HEK293T (cell line): ENCODE data around the gene FJX1.
"Not testable (repeated sequence)": the region's sequence is repeated elsewhere in the genome, so short reads cannot be mapped to it uniquely, and the experiment has no call there.

Source experiments
- CTCF ChIA-PET: fragments of 350-600 bp; formaldehyde crosslinking; extraction: SDS; loops from one replicate; lab custom pipeline; 2021; ENCODE audit warnings: antibody characterized with exemption, inconsistent platforms; lab: Yijun Ruan, JAX
- POLR2A ChIA-PET: fragments of 350-600 bp; formaldehyde crosslinking; extraction: SDS; loops from one replicate; lab custom pipeline; 2020; ENCODE audit warnings: antibody characterized with exemption, inconsistent platforms; lab: Yijun Ruan, JAX
- DNase-seq: peaks from one replicate; pipeline ENCODE4 v3.0.0; 2012; ENCODE audit warnings: mixed read lengths; ENCODE audit errors: extremely low spot score
- ARNT ChIP-seq: fragments of 450-650 bp; IDR thresholded peaks from 2 replicates; pipeline ENCODE4 v1.6.1; 2017; ENCODE audit warnings: mild to moderate bottlenecking
- BHLHE40 ChIP-seq: fragments of 450-650 bp; IDR thresholded peaks from 2 replicates; pipeline ENCODE4 v1.6.1; 2016; ENCODE audit warnings: mild to moderate bottlenecking, moderate library complexity, borderline replicate concordance
- CTBP1 ChIP-seq: fragments of 450-650 bp; IDR thresholded peaks from 2 replicates; pipeline ENCODE4 v1.6.1; 2016; ENCODE audit warnings: borderline replicate concordance
- ELF4 ChIP-seq: fragments of 450-650 bp; IDR thresholded peaks from 2 replicates; pipeline ENCODE4 v1.6.1; 2017; ENCODE audit warnings: antibody characterized with exemption
- FOXA1 ChIP-seq: fragments of 450-650 bp; IDR thresholded peaks from 2 replicates; pipeline ENCODE4 v1.6.1; 2016; ENCODE audit warnings: mild to moderate bottlenecking
- FOXK2 ChIP-seq: fragments of 450-650 bp; IDR thresholded peaks from 2 replicates; pipeline ENCODE4 v1.6.1; 2016; ENCODE audit warnings: mild to moderate bottlenecking
- FOXM1 ChIP-seq: fragments of 450-650 bp; IDR thresholded peaks from 2 replicates; pipeline ENCODE4 v1.6.1; 2017; ENCODE audit warnings: mild to moderate bottlenecking, borderline replicate concordance
- HDGF ChIP-seq: fragments of 450-650 bp; IDR thresholded peaks from 2 replicates; pipeline ENCODE4 v1.6.1; 2017; ENCODE audit warnings: antibody characterized with exemption, borderline replicate concordance
- L3MBTL2 ChIP-seq: fragments of 450-650 bp; conservative IDR thresholded peaks from 2 replicates; pipeline ENCODE4 v1.6.1; 2016; ENCODE audit warnings: mild to moderate bottlenecking
- LEF1 ChIP-seq: fragments of 450-650 bp; IDR thresholded peaks from 2 replicates; pipeline ENCODE4 v1.6.1; 2017; ENCODE audit warnings: mild to moderate bottlenecking, borderline replicate concordance
- NFRKB ChIP-seq: fragments of 450-650 bp; IDR thresholded peaks from 2 replicates; pipeline ENCODE4 v1.6.1; 2016; ENCODE audit warnings: mild to moderate bottlenecking, moderate library complexity
- PKNOX1 ChIP-seq: fragments of 450-650 bp; IDR thresholded peaks from 2 replicates; pipeline ENCODE4 v1.6.1; 2016
- SP1 ChIP-seq: fragments of 450-650 bp; IDR thresholded peaks from 2 replicates; pipeline ENCODE4 v1.6.1; 2017
- SUZ12 ChIP-seq: fragments of 450-650 bp; IDR thresholded peaks from 2 replicates; pipeline ENCODE4 v1.6.1; 2016; ENCODE audit warnings: mild to moderate bottlenecking
- TARDBP ChIP-seq: fragments of 450-650 bp; IDR thresholded peaks from 2 replicates; pipeline ENCODE4 v1.6.1; 2016
- ZNF384 ChIP-seq: fragments of 450-650 bp; IDR thresholded peaks from 2 replicates; pipeline ENCODE4 v1.6.1; 2016

Gene FJX1

GRCh38 chr11:35667257-35667656 lies 49.0 kb downstream of the FJX1 start:
- ChIA-PET POLR2A (no interaction called here), CTCF (no interaction called here)
- no peak for TF ChIP-seq FOXA1
- no peak for TF ChIP-seq PKNOX1
- no peak for TF ChIP-seq TARDBP
- TF ChIP-seq HDGF: no peak
- no peak for TF ChIP-seq L3MBTL2
- no peak for TF ChIP-seq ELF4
- no peak for TF ChIP-seq ARNT
- no peak for TF ChIP-seq BHLHE40
- no peak for TF ChIP-seq NFRKB
- TF ChIP-seq SUZ12: no peak
- TF ChIP-seq FOXM1: no peak
- TF ChIP-seq CTBP1: no peak
- TF ChIP-seq FOXK2: no peak
- TF ChIP-seq LEF1: no peak
- no peak for TF ChIP-seq SP1
- TF ChIP-seq ZNF384: no peak
- no peak for DNase-seq

- CTCF ChIA-PET, POLR2A ChIA-PET, DNase-seq: not testable (repeated sequence)
Measured at GRCh38 chr11:35668350-35668749, 50.1 kb downstream of the FJX1 start.
